HTERT RPE-1 (cell line): ENCODE measurements around the gene ARHGAP33.
"Not testable (repeated sequence)": the region's sequence is repeated elsewhere in the genome, so short reads cannot be mapped to it uniquely, and the experiment has no call there.

Experiments
- in situ Hi-C: fragments of 300-500 bp; cut with MboI; formaldehyde crosslinking; loops from 4 replicates; pipeline ENCODE4 v1.14.3; 2020; ENCODE audit warnings: low sequenced_read_pairs

ARHGAP33 gene

GRCh38 chr19:35754370-35755130 is 20.8 kb upstream of the ARHGAP33 start:
- in situ Hi-C loops: no loop called here

DNA sequence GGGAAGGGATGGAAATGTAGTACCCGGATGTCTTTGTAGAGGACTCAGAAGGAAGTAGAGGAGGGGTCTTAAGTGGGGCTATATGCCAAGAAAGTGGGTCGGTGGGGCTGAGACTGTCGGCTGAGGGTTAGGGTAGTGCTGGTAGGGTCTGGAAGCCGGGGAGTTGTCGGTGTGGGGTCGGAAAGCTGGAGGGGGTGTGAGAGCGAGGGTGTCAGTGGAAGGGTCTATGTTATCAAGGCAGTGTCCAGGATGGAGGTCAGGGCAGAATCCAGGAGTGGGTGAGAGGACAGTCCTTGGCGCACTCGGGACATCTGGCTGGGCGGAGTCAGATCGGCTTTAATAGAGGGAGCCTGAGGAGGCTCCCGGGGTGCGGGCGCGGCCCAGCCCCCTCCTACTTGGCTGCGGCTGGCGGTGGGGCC is 20.2 kb upstream of the ARHGAP33 start:
- in situ Hi-C loops: no loop called here

DNA sequence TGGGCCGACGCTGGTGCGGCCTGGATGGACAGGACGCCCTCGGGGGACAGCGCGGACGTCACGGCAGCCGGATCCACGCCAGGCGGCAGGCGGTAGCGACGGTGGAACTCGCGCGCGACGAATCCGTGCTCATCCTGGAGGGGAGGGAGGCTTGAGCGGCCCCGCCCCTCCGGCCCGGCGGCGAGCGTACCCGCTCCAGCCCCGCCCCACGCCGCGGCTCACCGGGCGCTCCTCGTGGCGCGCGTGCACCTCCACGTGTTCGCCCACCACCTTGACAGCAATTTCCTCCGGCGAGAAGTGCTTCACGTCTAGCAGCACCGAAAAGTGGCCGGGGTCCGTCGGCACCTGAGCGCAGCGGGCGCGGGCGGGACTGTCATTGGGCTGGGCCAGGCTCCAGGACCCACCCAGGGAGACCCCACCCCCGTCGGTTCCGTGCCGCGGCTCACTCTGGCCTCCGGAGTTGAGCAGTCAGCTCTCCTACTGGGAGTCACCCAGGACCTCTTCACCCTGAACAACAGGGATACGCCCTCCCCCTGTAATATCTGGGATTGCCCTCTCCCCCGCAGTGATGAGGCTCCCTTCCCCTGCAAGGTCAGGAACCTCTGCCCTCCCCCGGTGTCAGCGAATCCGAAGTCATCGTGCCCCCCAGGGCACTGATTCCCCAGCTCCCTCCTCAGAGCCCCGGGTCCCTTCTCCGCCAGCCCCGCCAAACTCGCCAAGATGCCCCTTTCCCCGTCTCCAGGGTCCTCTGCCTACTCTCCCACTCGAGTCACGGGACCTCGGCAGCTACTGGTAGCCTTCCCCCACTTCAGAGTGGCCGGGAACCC is 19.6 kb upstream of the ARHGAP33 start:
- in situ Hi-C loops: no loop called here

DNA sequence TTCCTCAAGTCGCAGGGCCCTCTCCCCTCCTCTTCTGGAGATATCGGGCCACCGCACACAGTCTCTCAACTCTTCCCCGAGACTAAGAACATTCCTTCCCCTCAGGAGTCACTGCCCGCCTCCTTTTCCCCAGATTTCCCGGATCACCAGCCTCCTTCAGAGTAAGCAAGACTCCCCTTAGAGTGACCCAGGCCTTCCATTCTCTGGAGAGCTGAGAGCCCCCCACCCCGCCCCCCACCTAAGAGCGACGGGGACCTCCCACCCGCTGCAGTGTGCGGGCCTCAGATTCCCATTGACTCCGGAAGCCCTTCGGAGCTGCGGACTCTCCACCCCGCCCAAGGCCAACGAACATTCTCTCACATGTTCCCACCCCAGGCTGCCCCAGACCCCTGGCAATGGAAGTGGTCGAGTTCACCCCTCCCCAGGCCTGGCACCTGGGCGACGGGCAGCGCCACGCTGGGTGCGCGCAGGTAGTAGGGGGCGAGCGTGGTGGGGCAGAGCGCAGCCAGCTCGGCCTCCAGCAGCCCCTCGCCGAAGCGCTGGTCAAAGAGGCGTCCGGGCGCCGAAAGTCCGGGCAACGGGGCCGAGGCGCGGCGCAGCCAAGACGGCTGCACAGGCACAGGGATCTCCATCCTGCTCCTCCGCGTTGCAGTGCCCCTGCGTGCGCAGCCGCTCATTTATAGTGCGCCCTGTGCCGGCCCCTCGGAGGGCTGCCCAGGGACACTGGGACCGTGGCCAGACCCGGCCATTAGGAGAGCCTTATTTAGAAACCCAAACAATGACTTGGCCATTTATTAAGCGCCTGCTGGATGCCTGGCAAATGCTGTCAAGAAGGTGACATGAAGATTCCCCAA is 18.8 kb upstream of the ARHGAP33 start, which contains the start of gene HSPB6:
TSS of gene HSPB6 (minus strand) at position 653 of the 854 bp plus-strand sequence. CDS start at position 632, 21 bp downstream.
- in situ Hi-C loops: no loop called here

DNA sequence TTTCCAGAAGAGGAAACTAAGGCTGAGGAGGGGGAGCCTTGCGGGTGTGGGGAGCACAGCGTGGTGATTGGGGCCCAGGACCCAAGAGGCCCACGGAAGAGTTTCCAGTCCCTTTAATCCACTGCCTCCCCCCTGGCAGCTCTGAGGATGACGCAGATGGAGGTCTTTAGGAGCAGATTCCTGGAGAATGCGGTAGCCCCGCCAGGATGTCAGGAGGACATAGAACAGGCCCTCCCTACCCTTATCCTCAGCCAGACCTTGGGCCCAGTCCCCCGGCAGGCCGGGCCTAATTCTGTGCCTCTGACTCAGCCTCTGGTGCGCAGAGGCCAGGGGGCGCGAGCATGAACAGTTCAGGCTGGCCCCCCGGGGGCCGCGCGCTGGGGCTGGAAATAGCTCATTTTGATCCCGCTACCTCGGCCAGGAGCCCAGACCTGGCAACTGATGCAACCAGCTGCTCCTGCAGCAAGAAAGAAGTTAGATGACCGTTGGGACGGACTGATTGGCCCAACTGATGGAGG is 18.1 kb upstream of the ARHGAP33 start:
- in situ Hi-C loops: no loop called here

DNA sequence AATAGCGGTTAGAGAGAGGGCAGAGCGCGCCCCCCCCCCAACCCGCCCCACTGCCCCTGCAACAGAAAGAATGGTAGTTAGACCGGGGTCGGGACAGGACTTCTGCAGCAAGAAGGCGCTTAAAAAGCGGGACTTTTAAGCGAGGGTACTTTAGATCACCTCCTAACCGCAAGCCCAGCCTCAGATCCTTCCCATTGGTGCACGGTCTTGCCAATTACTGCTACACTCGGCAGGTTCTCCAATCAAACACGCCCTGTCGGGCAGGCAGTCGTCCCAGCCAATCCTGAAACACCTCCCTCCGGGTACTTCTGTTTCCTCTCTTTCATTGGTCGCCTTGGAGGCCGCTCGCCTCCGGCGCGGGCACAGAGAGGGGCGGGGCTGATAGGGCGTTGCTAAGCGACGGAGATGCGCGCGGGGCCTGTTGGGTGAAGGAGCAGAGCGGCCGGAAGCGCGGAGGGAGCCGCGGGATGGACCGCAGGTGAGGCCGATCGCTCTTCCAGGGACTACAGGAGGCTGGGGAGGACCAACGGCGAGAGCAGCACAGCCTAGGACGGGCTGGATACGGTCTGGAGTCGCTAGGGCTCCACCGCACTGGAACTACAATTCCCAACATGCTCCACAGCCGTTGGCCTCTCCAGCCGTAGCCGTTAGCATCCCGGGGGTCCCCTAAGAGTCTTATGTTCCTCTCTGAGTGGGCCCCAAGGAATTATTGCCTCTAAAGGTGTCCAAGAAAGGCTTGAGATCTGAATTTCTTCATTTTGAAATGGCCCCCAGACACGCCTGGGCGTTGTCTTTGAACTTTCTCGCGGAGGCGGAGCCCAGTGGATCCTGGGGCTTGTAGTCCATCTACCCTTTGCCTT is 17.4 kb upstream of the ARHGAP33 start, which contains the start of gene PROSER3:
TSS of gene PROSER3 (plus strand) at position 428 of the 860 bp plus-strand sequence. CDS start at position 468, 40 bp downstream.
- in situ Hi-C loops: no loop called here

- in situ Hi-C loops: no loop called here
These were observed 15.7 kb upstream of the ARHGAP33 start for GRCh38 chr19:35759697-35760096.

GRCh38 chr19:35760711-35761349 is 14.5 kb upstream of the ARHGAP33 start:
- in situ Hi-C loops: no loop called here

DNA sequence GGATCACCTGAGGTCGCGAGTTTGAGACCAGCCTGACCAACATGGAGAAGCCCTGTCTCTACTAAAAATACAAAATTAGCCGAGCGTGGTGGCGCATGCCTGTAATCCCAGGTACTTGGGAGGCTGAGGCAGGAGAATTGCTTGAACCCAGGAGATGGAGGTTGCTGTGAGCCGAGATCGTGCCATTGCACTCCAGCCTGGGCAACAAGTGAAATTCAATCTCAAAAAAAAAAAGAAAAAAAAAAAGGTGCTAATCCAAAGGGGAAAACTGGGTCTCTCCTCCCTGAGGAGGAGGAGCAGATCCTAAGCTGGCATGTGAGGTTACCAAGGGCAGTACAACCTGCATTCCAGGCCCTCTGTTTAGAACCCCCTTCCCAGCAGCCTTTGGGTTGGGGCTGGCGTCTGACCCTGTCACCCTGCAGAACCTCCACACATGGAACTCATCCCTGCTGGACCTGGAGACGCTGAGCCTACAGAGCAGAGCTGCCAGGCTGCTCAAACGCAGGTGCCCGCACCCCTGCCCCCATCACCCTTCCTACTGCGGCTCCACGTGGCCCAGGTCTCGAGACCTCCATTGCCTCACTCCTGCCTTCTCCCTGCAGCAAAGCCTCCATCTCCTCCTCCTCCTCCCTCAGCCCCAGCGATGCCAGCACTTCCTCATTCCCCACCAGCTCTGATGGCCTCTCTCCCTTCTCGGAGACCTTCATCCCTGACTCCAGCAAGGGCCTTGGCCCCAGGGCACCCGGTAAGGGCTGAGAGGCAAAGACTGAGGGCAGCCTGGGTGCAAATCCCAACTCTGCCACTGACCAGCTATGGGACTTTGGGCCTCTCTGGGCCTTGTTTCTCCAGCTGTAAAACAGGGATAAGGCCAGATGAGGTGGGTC is 10.7 kb upstream of the ARHGAP33 start:
- in situ Hi-C loops: no loop called here

- in situ Hi-C loops: no loop called here
These were observed 8.7 kb upstream of the ARHGAP33 start for GRCh38 chr19:35766571-35767104.

DNA sequence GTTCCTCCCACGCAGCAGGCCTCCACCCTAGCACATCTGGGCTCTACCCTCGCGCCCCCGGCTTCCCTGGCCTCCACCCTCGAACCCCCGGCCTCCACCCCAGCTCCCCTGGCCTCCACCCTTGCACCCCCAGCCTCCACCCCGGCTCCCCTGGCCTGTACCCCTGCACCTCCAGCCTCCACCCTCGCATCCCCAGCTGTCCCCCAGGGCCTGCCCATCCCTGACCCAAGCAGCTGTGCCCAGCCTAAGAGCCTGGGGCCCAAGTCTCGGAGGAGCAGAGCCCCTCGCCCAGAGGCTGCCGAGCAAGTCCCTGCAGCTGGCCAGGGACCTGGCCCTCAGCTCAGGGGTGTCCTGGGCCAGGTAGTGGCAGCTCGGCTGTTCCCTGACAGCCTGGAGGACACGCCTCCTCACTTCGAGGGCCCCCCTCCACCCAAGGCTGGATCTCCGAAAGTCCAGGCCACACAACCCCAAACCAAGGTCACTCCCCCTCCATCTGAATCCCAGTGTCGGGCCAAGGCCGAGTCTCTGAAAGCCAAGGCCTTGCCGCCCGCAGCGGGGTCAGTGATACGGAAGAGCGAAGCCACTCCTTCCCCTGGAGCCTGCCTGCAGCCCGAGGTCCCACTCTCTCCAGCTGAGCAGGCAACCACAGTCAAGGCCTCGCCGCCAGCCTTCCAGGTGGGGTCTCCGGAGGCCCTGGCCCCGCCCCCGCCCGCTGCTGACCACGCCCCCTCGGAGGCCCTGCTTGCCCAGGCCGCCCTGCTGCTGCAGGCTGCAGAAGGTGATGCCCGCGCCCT is 7.9 kb upstream of the ARHGAP33 start:
- in situ Hi-C loops: no loop called here

DNA sequence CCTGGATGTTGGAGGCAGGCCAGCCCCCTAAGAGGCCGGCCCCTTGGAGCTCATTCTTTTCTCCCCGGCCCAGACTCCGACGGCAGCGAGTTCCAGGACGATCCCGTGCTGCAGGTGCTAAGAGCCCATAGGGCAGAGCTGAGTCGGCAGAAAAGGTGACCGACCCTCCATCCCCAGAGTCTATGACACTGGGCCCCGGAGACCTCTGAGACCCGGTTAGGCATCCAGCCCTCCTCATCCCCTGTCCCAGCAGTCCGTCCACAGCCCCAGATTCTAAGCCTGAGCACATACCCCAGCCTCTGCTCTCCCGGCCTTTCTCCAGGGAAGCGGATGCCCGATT is 7.3 kb upstream of the ARHGAP33 start:
- in situ Hi-C loops: no loop called here

- in situ Hi-C loops: not testable (repeated sequence)
These were observed 3.0 kb upstream of the ARHGAP33 start for GRCh38 chr19:35772362-35772761.

DNA sequence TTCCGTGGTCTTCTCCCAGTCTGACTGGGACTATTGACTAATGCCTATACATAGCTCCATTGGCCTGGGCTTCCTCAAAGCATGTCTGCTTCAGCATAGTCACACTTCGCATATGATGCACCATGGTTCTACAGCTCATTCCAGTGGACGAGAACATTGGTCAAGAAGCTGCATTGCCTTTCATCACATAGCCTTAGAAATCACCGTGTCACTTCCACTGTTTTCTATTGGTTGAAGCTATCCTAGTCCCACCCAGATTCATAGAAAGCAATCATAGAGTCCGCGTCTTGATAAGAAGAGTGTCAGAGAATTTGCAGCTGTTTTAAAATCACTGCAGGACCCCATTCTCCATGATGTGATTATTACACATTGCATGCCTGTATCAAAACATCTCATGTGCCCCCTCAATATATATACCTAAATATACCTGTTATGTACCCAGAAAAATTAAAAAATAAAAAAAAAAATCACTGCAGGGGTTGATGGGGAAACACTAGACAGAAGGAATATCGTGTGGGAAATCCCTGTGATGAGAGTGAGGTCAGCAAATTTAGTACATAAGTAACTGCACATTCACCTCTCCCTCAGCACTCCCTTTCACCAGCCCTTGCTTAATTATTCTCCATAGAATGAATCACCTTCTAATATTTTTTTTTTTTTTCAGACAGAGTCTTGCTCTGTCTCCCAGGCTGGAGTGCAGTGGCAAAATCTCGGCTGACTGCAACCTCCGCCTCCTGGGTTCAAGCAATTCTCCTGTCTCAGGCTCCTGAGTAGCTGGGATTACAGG is 2.2 kb upstream of the ARHGAP33 start:
- in situ Hi-C loops: no loop called here

DNA sequence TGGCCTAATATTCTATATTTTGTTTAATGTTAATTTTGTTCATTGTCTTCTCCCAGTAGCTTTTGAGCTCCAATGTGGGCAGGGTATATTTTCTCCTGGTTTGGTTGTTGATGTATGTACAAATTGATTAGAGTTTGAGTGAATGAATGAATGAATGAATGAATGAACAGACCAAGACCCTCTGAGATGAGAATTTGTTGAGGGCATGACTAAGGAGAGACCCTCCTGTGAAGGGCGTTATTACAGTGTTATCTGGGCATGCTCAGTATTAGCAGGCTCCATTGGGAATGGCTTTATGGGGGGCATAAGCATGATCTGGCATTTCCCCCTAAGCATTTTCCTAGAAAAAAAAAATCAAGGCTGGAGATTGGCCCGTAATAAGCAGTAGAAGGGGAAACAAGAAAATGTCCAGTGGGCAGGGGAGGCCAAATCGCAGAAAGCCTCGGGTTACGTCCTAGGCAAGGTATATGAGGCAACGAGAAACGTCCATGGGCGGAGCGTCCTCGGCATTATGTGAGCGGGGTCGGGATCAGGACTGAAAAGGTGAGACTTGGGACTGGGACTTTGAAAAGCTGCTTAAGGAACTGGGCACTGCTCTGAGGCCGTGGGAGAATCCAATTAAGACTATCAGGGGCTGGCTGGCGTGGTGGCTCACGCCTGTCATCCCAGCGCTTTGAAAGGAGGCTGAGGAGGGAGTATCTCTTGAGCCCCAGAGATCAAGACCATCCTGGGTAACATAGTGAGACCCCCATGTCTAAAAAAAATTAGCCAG is 904 bp upstream of the ARHGAP33 start:
- in situ Hi-C loops: no loop called here

DNA sequence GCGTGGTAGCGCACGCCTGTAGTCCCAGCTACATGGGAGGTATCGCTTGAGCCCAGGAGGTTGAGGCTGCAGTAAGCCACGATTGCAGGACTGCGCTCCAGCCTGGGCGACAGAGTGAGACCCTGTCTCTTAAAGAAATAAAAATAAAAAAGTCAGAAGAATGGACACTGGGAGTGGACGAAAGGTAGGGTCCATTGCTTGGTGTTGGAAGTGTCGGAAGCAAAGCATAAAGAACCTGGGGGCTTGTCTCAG is 392 bp upstream of the ARHGAP33 start:
- in situ Hi-C loops: no loop called here
